OCI-LY3 (cell line): Measurements from ENCODE around the gene C16orf90.

Source experiments
- H2AFZ ChIP-seq: fragments of 200-600, 300-600 bp; shearing (Covaris generic); 2 replicates; pipeline ENCODE4 v1.6.0; 2014; ENCODE audit warnings: antibody characterized with exemption, low read depth, low read length
- H3K27ac ChIP-seq: fragments of 200-600, 300-600 bp; sonication (generic); 2 replicates; pipeline ENCODE4 v1.5.1; 2014; ENCODE audit warnings: mild to moderate bottlenecking, low read length, moderate library complexity, mixed read lengths
- H3K27me3 ChIP-seq: fragments of 200-600, 300-600 bp; sonication (generic); 2 replicates; pipeline ENCODE4 v1.6.1; 2014; ENCODE audit warnings: low read depth, low read length, mixed read lengths
- H3K36me3 ChIP-seq: fragments of 200-600, 300-600 bp; sonication (generic); replicated peaks from 2 replicates; pipeline ENCODE3; 2014; ENCODE audit warnings: low read depth, low read length, mixed read lengths
- H3K4me1 ChIP-seq: fragments of 300-600, 200-600 bp; sonication (generic); 2 replicates; pipeline ENCODE4 v1.6.1; 2014; ENCODE audit warnings: low read length, mixed read lengths
- H3K4me2 ChIP-seq: fragments of 200-600, 300-600 bp; sonication (generic); 2 replicates; pipeline ENCODE4 v1.6.1; 2014; ENCODE audit warnings: low read length, mixed read lengths
- H3K4me3 ChIP-seq: fragments of 300-600, 200-600 bp; sonication (generic); 2 replicates; pipeline ENCODE4 v1.5.1; 2014; ENCODE audit warnings: antibody characterized with exemption, mild to moderate bottlenecking, low read length, moderate library complexity
- H3K79me2 ChIP-seq: fragments of 300-600, 200-600 bp; shearing (Covaris generic); 2 replicates; pipeline ENCODE4 v1.6.1; 2014; ENCODE audit warnings: mild to moderate bottlenecking, low read length, mixed read lengths
- H3K9ac ChIP-seq: fragments of 300-600, 200-600 bp; shearing (Covaris generic); 2 replicates; pipeline ENCODE4 v1.6.0; 2014; ENCODE audit warnings: mild to moderate bottlenecking, low read length, moderate library complexity
- H3K9me3 ChIP-seq: fragments of 200-600, 300-600 bp; shearing (Covaris generic); 2 replicates; pipeline ENCODE4 v1.6.1; 2014; ENCODE audit warnings: low read length, mixed read lengths; ENCODE audit not compliant: insufficient read depth
- H4K20me1 ChIP-seq: fragments of 200-600, 300-600 bp; sonication (generic); 2 replicates; pipeline ENCODE4 v1.6.1; 2016; ENCODE audit warnings: low read length, mixed read lengths; ENCODE audit not compliant: insufficient read depth
- CTCF ChIP-seq: fragments of 200-600, 300-600 bp; sonication (generic); IDR thresholded peaks from 2 replicates; pipeline ENCODE4 v1.5.1; 2014; ENCODE audit warnings: antibody characterized with exemption, low read length, low read depth
- EZH2phosphoT487 ChIP-seq: fragments of 200-600 bp; shearing (Covaris generic); IDR thresholded peaks from 2 replicates; pipeline ENCODE4 v1.6.1; 2018; ENCODE audit warnings: antibody characterized with exemption, mixed run types, low read depth

C16orf90 gene

GRCh38 chr16:3482659-3483241 is 12.5 kb downstream of the C16orf90 start:
- no peak overlapping the region for H2AFZ ChIP-seq
- no peaks in the 10 kb centered on the region for H4K20me1 ChIP-seq
- H3K4me1 ChIP-seq, result no peaks in the 10 kb centered on the region
- H3K9me3 ChIP-seq, result no peaks in the 10 kb centered on the region
- H3K4me2 ChIP-seq, result no peak overlapping the region
- no peaks in the 10 kb centered on the region for H3K27me3 ChIP-seq
- no peak overlapping the region for H3K9ac ChIP-seq
- H3K27ac ChIP-seq, result no peak overlapping the region
- no peak overlapping the region for H3K4me3 ChIP-seq
- peaks cover 19% of the 10 kb centered on the region for H3K36me3 ChIP-seq
- H3K79me2 ChIP-seq, result peaks cover 12% of the 10 kb centered on the region; the same call in 1 of the 2 replicates
- TF ChIP-seq CTCF (no peak), EZH2phosphoT487 (no peak)

- peaks cover 16% of the 10 kb centered on the region for H3K79me2 ChIP-seq
- H3K4me3 ChIP-seq, result no peak overlapping the region
- H3K27me3 ChIP-seq, result no peaks in the 10 kb centered on the region
- H2AFZ ChIP-seq, result no peak overlapping the region
- no peaks in the 10 kb centered on the region for H3K9me3 ChIP-seq
- no peak for TF ChIP-seq CTCF
- no peak for TF ChIP-seq EZH2phosphoT487
- H3K9ac ChIP-seq, result no peak overlapping the region
- H3K27ac ChIP-seq, result no peak overlapping the region
- no peaks in the 10 kb centered on the region for H3K4me1 ChIP-seq
- H4K20me1 ChIP-seq, result no peaks in the 10 kb centered on the region
- H3K36me3 ChIP-seq, result peaks cover 19% of the 10 kb centered on the region
- H3K4me2 ChIP-seq, result no peak overlapping the region
Observed at GRCh38 chr16:3481696-3482658, 13.3 kb downstream of the C16orf90 start.

DNA sequence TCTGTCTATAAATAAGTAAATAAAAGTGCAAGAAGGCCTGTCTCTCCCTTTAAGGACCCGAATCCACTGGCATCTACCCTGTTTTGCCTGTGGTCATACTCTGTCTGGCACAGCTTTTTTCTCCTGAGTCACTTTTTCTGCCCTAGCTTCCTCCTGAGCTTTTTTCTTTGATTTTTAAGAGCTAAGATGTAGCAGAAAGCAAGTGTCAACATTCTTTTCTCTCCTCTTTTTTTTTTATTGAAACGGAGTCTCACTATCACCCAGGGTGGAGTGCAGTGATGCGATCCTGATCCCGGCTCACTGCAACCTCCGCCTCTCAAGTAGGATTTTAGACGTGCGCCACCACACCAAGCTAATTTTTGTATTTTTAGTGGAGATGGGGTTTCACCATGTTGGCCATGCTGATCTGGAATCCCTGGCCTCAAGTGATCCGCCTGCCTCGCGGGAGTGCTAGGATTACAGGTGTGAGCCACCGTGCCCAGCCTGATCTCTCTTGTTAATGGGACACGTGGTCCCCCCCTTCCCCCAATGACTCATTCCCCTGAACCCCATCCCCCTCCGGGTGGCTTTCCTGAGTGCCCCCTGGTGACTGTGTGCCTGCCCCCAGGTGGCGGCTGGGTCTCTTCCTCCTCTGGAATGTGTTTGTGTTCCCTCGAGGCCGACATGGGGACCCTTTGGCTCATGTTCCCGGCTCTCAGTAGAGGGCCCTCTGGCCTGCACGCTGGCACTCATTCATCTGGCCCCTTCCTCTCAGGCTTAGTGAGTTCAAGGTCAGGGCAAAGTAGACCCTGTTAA is 14.2 kb downstream of the C16orf90 start:
- no peaks in the 10 kb centered on the region for H3K27me3 ChIP-seq
- H3K9ac ChIP-seq, result no peak overlapping the region
- TF ChIP-seq CTCF (no peak), EZH2phosphoT487 (no peak)
- peaks cover 19% of the 10 kb centered on the region for H3K79me2 ChIP-seq
- no peaks in the 10 kb centered on the region for H3K4me1 ChIP-seq
- no peak overlapping the region for H2AFZ ChIP-seq
- no peak overlapping the region for H3K4me2 ChIP-seq
- H3K27ac ChIP-seq, result no peak overlapping the region
- H3K4me3 ChIP-seq, result no peak overlapping the region
- H3K9me3 ChIP-seq, result no peaks in the 10 kb centered on the region
- H3K36me3 ChIP-seq, result peaks cover 19% of the 10 kb centered on the region
- H4K20me1 ChIP-seq, result no peaks in the 10 kb centered on the region
